HEK293 (cell line): ENCODE results near the gene TMEM271.

Source experiments
- CTCF ChIA-PET: fragments of 350-600 bp; formaldehyde crosslinking; extraction: SDS; loops from one replicate; lab custom pipeline; 2021; ENCODE audit warnings: antibody characterized with exemption; lab: Yijun Ruan, JAX
- POLR2A ChIA-PET: fragments of 300-600 bp; formaldehyde crosslinking; extraction: SDS; loops from one replicate; lab custom pipeline; 2020; ENCODE audit warnings: antibody characterized with exemption, inconsistent platforms; lab: Yijun Ruan, JAX
- H3K27ac ChIP-seq: fragments of 200-500 bp; sonication (Bioruptor generic); 2 replicates; pipeline ENCODE4 v1.5.1; 2014; ENCODE audit warnings: low read depth, low read length, control low read depth, inconsistent platforms; ENCODE audit errors: extremely low read depth
- H3K36me3 ChIP-seq, 2 experiments: fragments of 200-500 bp in 1 of 2; sonication (Bioruptor generic) in 1 of 2; 1 replicate in 1 of 2; 2 replicates in 1 of 2; pipeline ENCODE4 v1.5.1; 2014 to 2017; ENCODE audit warnings: inconsistent platforms in 2 of 2, low read length in 2 of 2; ENCODE audit not compliant: control insufficient read depth in 2 of 2, insufficient read depth in 1 of 2
- H3K4me1 ChIP-seq: fragments of 200-500 bp; sonication (Bioruptor generic); 2 replicates; pipeline ENCODE4 v1.5.1; 2014; ENCODE audit warnings: mild to moderate bottlenecking, low read length, inconsistent platforms; ENCODE audit not compliant: control insufficient read depth, insufficient read depth
- H3K4me3 ChIP-seq: 2 replicates; pipeline ENCODE4 v1.5.1; 2011; ENCODE audit warnings: low read depth, mild to moderate bottlenecking, control low read depth, low read length, moderate library complexity
- H3K9me3 ChIP-seq: fragments of 200-500 bp; sonication (Bioruptor generic); 2 replicates; pipeline ENCODE4 v1.5.1; 2014; ENCODE audit warnings: low read depth, low read length, inconsistent platforms; ENCODE audit not compliant: control insufficient read depth, insufficient read depth
- ATF2 ChIP-seq: fragments of 450-650 bp; formaldehyde crosslinking; IDR thresholded peaks from 2 replicates; pipeline ENCODE4 v1.5.1; 2016; ENCODE audit warnings: missing biosample characterization, missing genetic modification characterization, low read depth
- EGR2 ChIP-seq: fragments of 450-650 bp; formaldehyde crosslinking; IDR thresholded peaks from 2 replicates; pipeline ENCODE4 v1.5.1; 2016; ENCODE audit warnings: low read depth, missing biosample characterization, missing genetic modification characterization
- ELK4 ChIP-seq: IDR thresholded peaks from 2 replicates; pipeline ENCODE4 v1.6.1; 2011; ENCODE audit warnings: mild to moderate bottlenecking, low read depth, low read length, borderline replicate concordance
- GLI2 ChIP-seq: fragments of 450-650 bp; formaldehyde crosslinking; IDR thresholded peaks from 2 replicates; pipeline ENCODE4; 2017; ENCODE audit warnings: missing biosample characterization, missing genetic modification characterization, low read depth, borderline replicate concordance
- HIC1 ChIP-seq: fragments of 450-650 bp; formaldehyde crosslinking; IDR thresholded peaks from 2 replicates; pipeline ENCODE4 v1.5.1; 2016; ENCODE audit warnings: missing biosample characterization, missing genetic modification characterization
- HOXC10 ChIP-seq: sonication (generic); formaldehyde crosslinking; IDR thresholded peaks from 2 replicates; pipeline ENCODE4 v1.8.1; 2023; ENCODE audit warnings: mild to moderate bottlenecking, missing genetic modification reagents
- KLF1 ChIP-seq: fragments of 450-650 bp; formaldehyde crosslinking; IDR thresholded peaks from 2 replicates; pipeline ENCODE4 v1.5.1; 2016; ENCODE audit warnings: missing biosample characterization, missing genetic modification characterization
- KLF16 ChIP-seq: fragments of 450-650 bp; formaldehyde crosslinking; IDR thresholded peaks from 2 replicates; pipeline ENCODE4 v1.5.1; 2017; ENCODE audit warnings: missing biosample characterization, missing genetic modification characterization
- SETDB1 ChIP-seq: IDR thresholded peaks from one replicate; pipeline ENCODE4 v1.6.1; 2017; ENCODE audit warnings: mild to moderate bottlenecking, low read length, moderate library complexity, mixed read lengths; ENCODE audit not compliant: insufficient read length
- TRIM28 ChIP-seq: IDR thresholded peaks from 2 replicates; pipeline ENCODE4 v1.6.1; 2011; ENCODE audit warnings: low read length, control low read depth, borderline replicate concordance
- TSHZ1 ChIP-seq: fragments of 450-650 bp; formaldehyde crosslinking; IDR thresholded peaks from 2 replicates; pipeline ENCODE4 v1.5.1; 2016; ENCODE audit warnings: missing biosample characterization, missing genetic modification characterization, borderline replicate concordance
- YY1 ChIP-seq: fragments of 450-650 bp; formaldehyde crosslinking; IDR thresholded peaks from 2 replicates; pipeline ENCODE4 v1.5.1; 2018; ENCODE audit warnings: missing biosample characterization, missing genetic modification characterization
- ZFP69B ChIP-seq: fragments of 450-650 bp; formaldehyde crosslinking; IDR thresholded peaks from 2 replicates; pipeline ENCODE4 v1.5.1; 2016; ENCODE audit warnings: missing biosample characterization, missing genetic modification characterization
- ZNF112 ChIP-seq: fragments of 450-650 bp; formaldehyde crosslinking; IDR thresholded peaks from 2 replicates; pipeline ENCODE4 v1.5.0; 2017; ENCODE audit warnings: missing biosample characterization, missing genetic modification characterization
- ZNF114 ChIP-seq: fragments of 450-650 bp; formaldehyde crosslinking; IDR thresholded peaks from 2 replicates; pipeline ENCODE4 v1.5.0; 2017; ENCODE audit warnings: missing biosample characterization, missing genetic modification characterization
- ZNF155 ChIP-seq: fragments of 450-650 bp; formaldehyde crosslinking; IDR thresholded peaks from 2 replicates; pipeline ENCODE4 v1.5.1; 2016; ENCODE audit warnings: missing biosample characterization, missing genetic modification characterization
- ZNF211 ChIP-seq: fragments of 450-650 bp; formaldehyde crosslinking; IDR thresholded peaks from 2 replicates; pipeline ENCODE4 v1.5.1; 2016; ENCODE audit warnings: low read depth, missing biosample characterization, missing genetic modification characterization
- ZNF248 ChIP-seq: fragments of 450-650 bp; formaldehyde crosslinking; IDR thresholded peaks from 2 replicates; pipeline ENCODE4 v1.5.1; 2017; ENCODE audit warnings: missing biosample characterization, missing genetic modification characterization
- ZNF311 ChIP-seq: fragments of 450-650 bp; formaldehyde crosslinking; IDR thresholded peaks from 2 replicates; pipeline ENCODE4 v1.5.1; 2017; ENCODE audit warnings: missing biosample characterization, missing genetic modification characterization, borderline replicate concordance
- ZNF416 ChIP-seq: fragments of 450-650 bp; formaldehyde crosslinking; IDR thresholded peaks from 2 replicates; pipeline ENCODE4 v1.5.1; 2016; ENCODE audit warnings: missing biosample characterization, missing genetic modification characterization
- ZNF423 ChIP-seq: fragments of 450-650 bp; formaldehyde crosslinking; IDR thresholded peaks from 2 replicates; pipeline ENCODE4 v1.5.1; 2016; ENCODE audit warnings: missing biosample characterization, missing genetic modification characterization
- ZNF610 ChIP-seq: fragments of 450-650 bp; formaldehyde crosslinking; IDR thresholded peaks from 2 replicates; pipeline ENCODE4 v1.5.1; 2016; ENCODE audit warnings: missing biosample characterization, missing genetic modification characterization, borderline replicate concordance
- ZNF654 ChIP-seq: fragments of 450-650 bp; formaldehyde crosslinking; IDR thresholded peaks from 2 replicates; pipeline ENCODE4 v1.5.1; 2016; ENCODE audit warnings: low read depth, missing biosample characterization, missing genetic modification characterization
- ZNF777 ChIP-seq: fragments of 450-650 bp; formaldehyde crosslinking; IDR thresholded peaks from 2 replicates; pipeline ENCODE4 v1.5.1; 2017; ENCODE audit warnings: missing biosample characterization, missing genetic modification characterization, borderline replicate concordance
- ZSCAN30 ChIP-seq: fragments of 450-650 bp; IDR thresholded peaks from 2 replicates; pipeline ENCODE4 v1.5.1; 2018; ENCODE audit warnings: missing biosample characterization, mild to moderate bottlenecking, missing genetic modification characterization, moderate library complexity

TMEM271 gene

GRCh38 chr4:560061-560460 lies 16.0 kb downstream of the TMEM271 start:
- ChIA-PET CTCF (no interaction called here), POLR2A (no interaction called here)
- Histone ChIP-seq H3K4me1 (no peaks in the 10 kb centered on the region), H3K27ac (no peak overlapping the region), H3K9me3 (no peaks in the 10 kb centered on the region), H3K36me3 (no peaks in the 10 kb centered on the region), H3K4me3 (no peak overlapping the region)
- TF ChIP-seq ELK4 (no peak), ZNF423 (tag by site-specific recombination) (no peak), ZNF416 (tag by site-specific recombination) (no peak), ZNF248 (tag by site-specific recombination) (no peak), SETDB1 (no peak), ZSCAN30 (no peak), TSHZ1 (no peak), ATF2 (tag by site-specific recombination) (no peak), ZNF211 (tag by site-specific recombination) (no peak), HOXC10 (CRISPR knock-in tag) (no peak), GLI2 (tag by site-specific recombination) (no peak), ZNF112 (tag by site-specific recombination) (no peak)

GRCh38 chr4:555566-556275 lies 20.4 kb downstream of the TMEM271 start:
- Histone ChIP-seq H3K36me3 (no peaks in the 10 kb centered on the region), H3K4me3 (no peak overlapping the region), H3K4me1 (no peaks in the 10 kb centered on the region), H3K9me3 (no peaks in the 10 kb centered on the region), H3K27ac (no peak overlapping the region)
- ChIA-PET POLR2A (no interaction called here), CTCF (no interaction called here)
- TF ChIP-seq ZNF248 (tag by site-specific recombination) (no peak), ZNF155 (tag by site-specific recombination) (no peak), KLF1 (no peak), TRIM28 (no peak), ZNF610 (tag by site-specific recombination) (no peak), EGR2 (tag by site-specific recombination) (no peak), ZFP69B (tag by site-specific recombination) (no peak), ZNF311 (no peak), ZNF654 (tag by site-specific recombination) (no peak), ZNF777 (tag by site-specific recombination) (no peak), KLF16 (tag by site-specific recombination) (no peak), HIC1 (tag by site-specific recombination) (no peak), YY1 (tag by site-specific recombination) (no peak), ZNF114 (tag by site-specific recombination) (no peak)
